ENCODE results near the gene NTRK1.

DNA sequence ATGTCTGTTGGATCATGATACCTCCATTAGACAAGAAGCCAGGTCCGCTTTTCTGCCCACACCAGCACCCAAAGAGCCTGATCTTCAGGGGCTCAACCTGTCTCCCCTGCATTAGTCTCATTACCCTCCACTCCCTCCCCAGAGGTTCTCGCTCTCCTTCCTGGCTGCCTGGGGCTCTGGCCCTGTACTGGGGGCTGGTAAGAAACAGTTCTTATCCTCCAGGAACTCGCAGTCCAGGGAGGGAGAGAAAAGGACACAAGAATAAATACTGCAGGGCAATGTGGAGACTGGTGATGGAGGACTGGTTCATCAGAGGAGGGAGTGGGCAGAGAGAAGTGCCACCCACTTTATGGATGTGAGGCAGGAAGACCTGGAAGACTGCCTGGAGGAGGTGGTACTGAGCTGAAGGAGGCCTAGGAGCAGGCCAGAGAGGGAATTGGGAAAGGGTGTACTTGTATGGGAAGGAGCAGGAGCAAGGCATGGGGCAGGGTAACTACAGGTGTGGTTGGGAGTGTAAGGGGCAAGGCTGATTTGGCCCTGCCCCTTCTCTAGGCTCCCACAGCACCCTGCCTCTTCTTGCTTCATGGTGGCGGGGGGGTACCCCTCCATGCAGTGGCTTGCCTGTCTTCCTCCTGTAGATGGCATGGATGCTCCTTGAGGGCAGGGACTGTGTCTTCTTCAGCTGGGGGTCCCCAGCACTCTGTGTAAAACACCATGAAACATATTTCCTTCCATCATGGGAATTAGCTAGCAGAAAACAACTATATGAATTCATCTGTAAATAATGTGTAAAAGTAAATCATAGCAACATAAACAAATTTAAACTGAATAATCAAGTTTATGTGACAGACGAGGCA lies 64.7 kb downstream of the NTRK1 start:
- no peak for TF ChIP-seq EGR1 (IDR thresholded peaks at IDR 0.05; ENCODE audit: low read depth in 2 of 2)
- TF ChIP-seq, protein P1, sequence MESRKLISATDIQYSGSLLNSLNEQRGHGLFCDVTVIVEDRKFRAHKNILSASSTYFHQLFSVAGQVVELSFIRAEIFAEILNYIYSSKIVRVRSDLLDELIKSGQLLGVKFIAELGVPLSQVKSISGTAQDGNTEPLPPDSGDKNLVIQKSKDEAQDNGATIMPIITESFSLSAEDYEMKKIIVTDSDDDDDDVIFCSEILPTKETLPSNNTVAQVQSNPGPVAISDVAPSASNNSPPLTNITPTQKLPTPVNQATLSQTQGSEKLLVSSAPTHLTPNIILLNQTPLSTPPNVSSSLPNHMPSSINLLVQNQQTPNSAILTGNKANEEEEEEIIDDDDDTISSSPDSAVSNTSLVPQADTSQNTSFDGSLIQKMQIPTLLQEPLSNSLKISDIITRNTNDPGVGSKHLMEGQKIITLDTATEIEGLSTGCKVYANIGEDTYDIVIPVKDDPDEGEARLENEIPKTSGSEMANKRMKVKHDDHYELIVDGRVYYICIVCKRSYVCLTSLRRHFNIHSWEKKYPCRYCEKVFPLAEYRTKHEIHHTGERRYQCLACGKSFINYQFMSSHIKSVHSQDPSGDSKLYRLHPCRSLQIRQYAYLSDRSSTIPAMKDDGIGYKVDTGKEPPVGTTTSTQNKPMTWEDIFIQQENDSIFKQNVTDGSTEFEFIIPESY (IDR thresholded peaks at IDR 0.05) = no peak

Data from liver (tissue), 2 donors.